PC-9 (cell line): ENCODE measurements around the gene AMOTL1.

Experiments used
- CTCF ChIP-seq: fragments of 200-600 bp; sonication (generic); conservative IDR thresholded peaks from 2 replicates; pipeline ENCODE4 v1.6.1; 2017; ENCODE audit warnings: mixed run types, antibody characterized with exemption, mild to moderate bottlenecking, moderate library complexity
- EZH2 ChIP-seq: fragments of 200-600 bp; sonication (generic); IDR thresholded peaks from 2 replicates; pipeline ENCODE4 v1.8.0; 2017; ENCODE audit warnings: antibody characterized with exemption, low read depth

- TF ChIP-seq CTCF = no peak
- TF ChIP-seq EZH2 = no peak
Observed at GRCh38 chr11:94751786-94752185, 16.4 kb upstream of the AMOTL1 start.
